ENCODE data around the gene CASKIN1. TPM values are rescaled to one million over a fixed set of nuclear protein-coding genes. Genes with fewer than 3 reads are reported as not detected.

CASKIN1 gene, protein sequence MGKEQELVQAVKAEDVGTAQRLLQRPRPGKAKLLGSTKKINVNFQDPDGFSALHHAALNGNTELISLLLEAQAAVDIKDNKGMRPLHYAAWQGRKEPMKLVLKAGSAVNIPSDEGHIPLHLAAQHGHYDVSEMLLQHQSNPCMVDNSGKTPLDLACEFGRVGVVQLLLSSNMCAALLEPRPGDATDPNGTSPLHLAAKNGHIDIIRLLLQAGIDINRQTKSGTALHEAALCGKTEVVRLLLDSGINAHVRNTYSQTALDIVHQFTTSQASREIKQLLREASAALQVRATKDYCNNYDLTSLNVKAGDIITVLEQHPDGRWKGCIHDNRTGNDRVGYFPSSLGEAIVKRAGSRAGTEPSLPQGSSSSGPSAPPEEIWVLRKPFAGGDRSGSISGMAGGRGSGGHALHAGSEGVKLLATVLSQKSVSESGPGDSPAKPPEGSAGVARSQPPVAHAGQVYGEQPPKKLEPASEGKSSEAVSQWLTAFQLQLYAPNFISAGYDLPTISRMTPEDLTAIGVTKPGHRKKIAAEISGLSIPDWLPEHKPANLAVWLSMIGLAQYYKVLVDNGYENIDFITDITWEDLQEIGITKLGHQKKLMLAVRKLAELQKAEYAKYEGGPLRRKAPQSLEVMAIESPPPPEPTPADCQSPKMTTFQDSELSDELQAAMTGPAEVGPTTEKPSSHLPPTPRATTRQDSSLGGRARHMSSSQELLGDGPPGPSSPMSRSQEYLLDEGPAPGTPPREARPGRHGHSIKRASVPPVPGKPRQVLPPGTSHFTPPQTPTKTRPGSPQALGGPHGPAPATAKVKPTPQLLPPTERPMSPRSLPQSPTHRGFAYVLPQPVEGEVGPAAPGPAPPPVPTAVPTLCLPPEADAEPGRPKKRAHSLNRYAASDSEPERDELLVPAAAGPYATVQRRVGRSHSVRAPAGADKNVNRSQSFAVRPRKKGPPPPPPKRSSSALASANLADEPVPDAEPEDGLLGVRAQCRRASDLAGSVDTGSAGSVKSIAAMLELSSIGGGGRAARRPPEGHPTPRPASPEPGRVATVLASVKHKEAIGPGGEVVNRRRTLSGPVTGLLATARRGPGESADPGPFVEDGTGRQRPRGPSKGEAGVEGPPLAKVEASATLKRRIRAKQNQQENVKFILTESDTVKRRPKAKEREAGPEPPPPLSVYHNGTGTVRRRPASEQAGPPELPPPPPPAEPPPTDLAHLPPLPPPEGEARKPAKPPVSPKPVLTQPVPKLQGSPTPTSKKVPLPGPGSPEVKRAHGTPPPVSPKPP (N-terminal part only)
- total RNA-seq: under 0.01 and 0.08 TPM in 2 replicates

DNA sequence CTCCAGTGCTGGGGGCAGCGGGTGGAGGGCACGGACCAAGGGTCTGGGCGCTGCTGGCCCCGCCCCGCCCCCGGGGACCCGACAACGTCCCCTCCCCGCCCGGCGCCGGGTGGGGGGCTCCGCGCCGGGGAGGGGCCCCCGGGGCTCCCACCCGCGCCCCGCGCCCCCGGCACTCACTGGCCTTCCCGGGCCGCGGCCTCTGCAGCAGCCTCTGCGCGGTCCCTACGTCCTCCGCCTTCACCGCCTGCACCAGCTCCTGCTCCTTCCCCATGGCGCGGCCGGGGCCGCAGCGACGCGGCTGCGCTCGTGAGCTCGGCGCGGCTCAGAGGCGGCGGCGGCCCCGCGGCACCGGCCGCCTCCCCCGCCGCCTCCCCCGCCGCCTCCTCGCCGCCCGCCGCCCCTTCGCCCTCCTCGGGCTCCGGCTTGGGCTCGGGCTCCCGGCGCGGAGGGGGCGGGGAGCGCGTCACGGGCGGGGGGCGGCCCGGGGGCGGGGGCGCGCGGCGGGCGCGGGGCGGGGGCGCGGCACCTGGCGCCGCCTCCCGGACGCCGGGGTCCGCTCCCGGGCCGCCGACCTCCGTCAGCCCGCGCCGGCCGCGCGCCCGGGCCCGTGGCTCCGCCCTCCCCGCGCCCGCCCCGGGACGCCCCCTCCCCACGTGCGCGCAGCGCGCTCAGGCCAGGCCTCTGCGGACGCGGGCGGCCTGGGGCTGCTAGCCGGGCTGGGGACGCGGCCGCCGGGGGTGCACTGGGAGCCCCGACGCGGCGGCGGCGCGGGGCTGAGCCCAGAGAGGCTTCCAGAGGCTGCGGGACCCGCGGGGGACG lies at the start of gene CASKIN1:
Gene CASKIN1, minus strand, starts transcription at position 444 of the 819 bp plus-strand sequence. Its CDS starts 173 bp downstream, at position 271.

DNA sequence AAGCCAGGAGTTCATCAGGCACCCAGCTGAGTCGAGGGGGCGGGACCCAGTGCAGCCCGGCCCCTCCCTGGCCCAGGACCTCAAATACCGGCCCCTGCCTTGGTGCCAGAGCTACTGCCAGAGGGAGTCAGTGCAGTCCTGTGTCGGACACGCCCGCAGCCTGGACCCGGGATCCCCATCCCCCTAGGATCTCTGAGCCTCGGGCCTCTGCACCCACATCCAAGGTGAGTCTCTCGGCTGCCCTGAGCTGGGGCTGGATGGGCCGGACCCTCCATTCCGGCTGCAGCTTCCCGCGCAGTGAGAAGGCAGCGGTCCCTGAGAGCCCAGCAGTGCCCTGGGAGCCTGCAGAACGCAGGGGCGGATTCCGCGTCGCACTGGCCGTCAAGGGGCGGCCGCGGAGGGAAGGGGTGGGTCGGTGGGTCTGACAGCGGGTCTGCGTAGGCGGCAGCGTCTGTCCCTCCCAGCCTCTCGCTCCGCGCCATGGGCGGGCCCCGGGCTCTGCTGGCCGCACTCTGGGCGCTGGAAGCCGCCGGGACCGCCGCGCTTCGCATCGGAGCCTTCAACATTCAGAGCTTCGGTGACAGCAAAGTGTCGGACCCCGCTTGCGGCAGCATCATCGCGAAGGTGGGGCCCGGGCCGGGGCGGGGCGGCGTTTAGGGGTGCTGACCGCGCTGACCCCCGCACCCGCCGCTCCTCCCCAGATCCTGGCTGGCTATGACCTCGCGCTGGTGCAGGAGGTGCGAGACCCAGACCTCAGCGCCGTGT lies 40.1 kb upstream of the CASKIN1 start, which contains the start of gene DNASE1L2:
Gene DNASE1L2, plus strand, starts transcription at position 108 of the 765 bp plus-strand sequence. Its CDS starts 373 bp downstream, at position 481.

DNA sequence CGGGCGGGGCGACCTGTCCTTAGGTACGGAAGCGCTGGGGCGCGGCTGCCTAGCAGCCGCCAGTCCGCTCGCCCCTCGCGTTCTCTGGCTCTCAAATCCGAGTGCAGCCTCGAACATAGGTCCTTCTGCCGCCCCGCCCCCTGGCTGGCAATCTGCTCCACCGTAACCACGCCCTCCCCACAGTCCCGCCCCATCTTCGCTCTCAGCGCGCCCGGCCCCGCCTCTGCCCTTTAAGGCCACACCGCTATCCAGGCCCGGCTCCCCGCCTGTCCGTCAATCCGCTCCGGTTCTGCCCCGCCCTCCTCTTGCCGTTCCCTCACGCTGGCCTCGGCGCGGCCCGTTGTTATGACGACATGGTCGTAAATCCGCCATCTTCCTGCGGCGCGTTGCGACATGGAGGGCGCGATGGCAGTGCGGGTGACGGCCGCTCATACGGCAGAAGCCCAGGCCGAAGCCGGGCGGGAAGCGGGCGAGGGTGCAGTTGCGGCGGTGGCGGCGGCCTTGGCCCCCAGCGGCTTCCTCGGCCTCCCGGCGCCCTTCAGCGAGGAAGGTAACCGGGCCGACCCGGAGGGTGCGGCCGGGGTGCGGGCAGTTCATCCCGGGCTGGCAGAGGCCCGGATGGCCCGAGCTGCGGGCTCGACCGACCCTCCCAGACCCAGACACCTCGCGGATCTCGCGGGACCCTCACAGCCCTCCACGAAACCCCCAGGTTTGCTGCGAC lies 27.0 kb upstream of the CASKIN1 start, which contains the start of gene E4F1:
Gene E4F1, plus strand, starts transcription at position 371 of the 721 bp plus-strand sequence. Its CDS starts 23 bp downstream, at position 394.

DNA sequence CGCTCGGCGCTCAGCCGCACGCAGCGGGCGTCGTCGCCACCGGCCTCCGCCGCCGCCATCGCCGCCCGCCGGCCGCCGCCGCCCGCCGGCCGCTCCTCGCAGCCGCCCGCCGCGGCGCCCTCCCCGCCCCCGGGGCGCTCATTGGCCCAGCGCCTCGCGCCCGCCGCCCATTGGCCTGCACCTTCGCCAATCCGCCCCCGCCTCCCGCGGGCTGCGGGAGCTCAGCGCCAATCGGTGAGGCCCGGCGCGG lies 18.2 kb upstream of the CASKIN1 start, which contains the start of gene PGP:
Gene PGP, minus strand, starts transcription at position 122 of the 250 bp plus-strand sequence. Its CDS starts 63 bp downstream, at position 59.

DNA sequence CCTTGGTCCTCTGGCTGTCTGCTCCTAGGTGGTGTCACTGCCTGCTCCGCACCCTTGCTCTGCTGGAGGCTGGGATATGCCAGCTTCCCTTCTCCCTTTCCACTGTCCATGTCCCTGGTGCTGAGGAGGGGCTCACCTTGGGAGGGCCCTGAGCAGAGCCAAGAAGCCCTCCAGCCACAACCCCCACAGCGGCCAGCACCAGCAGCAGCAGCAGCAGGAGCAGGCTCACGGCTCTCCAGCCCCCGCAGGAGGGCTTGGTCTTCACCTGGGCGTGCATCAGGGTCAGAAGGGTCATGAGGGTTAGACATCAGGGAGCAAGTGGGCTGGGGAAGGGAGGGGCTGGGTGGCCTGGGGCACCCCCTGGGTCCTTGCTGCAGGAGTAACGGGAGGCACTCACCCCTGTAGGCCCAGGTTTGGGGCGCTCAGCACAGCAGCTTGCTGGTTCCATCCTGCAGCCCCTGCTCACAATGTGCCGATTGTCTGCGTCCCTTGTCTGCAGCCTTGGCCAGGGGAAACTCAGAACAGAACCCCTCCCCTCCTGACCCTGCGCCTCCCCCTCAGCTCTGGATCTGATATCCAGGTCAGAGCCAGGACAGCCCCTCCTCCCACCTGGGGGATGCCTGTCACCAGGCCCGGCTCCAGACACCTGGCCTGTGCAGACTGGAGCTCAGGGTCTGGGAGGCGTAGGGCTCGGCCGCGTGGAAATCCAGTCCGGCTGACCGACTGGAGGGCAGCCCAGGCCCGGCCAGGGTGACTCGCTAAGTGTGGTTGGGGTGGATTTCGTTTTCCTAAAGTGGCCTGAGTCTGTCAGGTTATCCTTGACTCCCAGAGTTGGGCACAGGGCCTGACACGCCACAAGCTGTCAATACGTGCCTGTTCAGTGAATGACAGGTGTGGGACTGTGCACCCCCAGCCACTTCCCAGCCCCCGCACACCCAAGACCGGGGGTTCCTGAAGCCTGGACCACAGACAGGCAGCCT lies 14.3 kb upstream of the CASKIN1 start, which contains the start of gene BRICD5:
Gene BRICD5, minus strand, starts transcription at position 478 of the 980 bp plus-strand sequence. Its CDS starts 30 bp downstream, at position 448.

DNA sequence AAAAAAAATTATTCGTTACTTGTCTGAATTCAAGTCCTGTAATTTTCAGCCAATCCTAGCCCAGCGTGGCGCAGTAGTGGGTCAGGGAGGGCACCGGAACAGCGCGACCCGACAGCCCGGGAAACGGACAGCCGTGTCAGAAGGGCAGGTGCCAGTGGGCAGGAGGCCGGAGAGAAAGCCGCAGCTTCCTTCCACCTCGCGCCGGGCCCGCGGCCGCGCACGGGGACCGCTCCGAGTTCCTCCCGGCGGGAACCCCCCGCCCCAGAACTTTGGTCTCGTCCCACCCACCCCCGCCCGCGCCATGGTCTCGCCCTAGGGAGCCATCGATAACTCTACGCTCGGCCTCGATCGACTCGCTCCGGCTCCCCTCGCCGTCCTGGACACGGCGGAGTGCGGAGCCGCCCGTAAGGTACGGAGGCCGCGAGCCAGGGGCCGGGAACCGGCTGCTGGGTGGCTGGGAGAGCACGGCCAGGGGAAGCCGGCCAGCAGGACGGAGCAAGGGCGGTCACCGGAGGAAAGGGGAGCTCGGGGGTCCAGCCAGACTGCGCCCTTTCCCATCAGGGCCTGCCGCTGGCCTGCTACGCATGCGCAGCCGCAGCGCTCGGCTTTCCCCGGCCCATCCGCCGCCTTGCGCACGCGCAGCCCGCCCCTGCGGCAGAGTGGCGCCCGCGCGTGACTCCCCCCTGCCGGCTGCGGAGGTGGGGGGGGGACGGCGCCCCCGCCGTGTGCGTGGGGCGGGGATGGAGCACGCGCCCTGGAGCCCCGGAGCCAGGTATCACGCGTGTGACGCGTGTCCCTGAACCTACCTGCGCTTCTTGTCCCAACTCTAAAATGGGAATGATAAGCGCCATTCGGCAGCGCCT lies 8.9 kb upstream of the CASKIN1 start, which contains the start of gene MLST8:
Gene MLST8, plus strand, starts transcription at position 351 of the 863 bp plus-strand sequence. CDS start 632 bp downstream, outside the sequence.

DNA sequence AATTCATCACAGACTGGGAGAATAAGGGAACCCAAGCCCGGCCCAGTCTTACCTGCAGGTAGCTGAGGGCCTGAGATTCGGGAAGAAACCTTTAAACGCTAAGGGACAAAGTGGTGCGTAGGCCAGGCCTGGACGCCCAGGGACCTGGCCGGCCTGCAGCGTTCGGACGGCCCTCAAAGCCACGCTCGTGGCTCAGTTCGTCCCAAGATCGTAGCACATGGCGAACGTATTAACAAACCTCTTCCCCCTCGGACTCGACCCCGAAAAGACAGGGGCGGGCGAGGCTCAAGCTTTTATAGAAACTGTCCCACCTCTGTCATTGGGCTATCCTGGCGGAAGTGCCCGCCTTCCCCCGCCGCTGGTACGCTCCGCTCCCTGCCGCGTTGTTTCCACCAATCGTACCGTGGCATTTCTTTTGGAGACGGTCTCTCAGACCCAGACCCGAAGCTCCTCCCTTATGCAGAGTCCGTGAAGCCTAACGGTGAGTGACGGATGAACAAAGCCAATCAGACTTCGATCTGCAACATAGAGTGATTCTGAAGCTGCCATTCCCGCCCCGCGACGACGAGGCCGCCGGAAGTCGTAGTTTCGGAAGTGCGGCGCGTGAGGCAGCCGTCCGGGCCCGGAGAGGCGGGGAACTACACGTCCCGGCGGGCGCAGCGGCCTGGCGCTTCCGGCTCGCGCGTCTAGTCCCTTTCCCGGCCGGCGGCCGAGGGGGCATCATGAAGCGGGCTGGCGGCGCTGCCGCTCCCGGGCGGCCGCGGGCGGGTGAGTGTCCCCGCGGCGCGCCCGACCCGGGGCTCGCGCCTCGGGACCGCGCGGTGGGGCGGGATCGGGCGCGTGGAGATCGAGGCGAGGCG lies 41.1 kb downstream of the CASKIN1 start, which contains the start of gene TRAF7:
Gene TRAF7, plus strand, starts transcription at position 692 of the 860 bp plus-strand sequence. CDS start 8,139 bp downstream, outside the sequence.

DNA sequence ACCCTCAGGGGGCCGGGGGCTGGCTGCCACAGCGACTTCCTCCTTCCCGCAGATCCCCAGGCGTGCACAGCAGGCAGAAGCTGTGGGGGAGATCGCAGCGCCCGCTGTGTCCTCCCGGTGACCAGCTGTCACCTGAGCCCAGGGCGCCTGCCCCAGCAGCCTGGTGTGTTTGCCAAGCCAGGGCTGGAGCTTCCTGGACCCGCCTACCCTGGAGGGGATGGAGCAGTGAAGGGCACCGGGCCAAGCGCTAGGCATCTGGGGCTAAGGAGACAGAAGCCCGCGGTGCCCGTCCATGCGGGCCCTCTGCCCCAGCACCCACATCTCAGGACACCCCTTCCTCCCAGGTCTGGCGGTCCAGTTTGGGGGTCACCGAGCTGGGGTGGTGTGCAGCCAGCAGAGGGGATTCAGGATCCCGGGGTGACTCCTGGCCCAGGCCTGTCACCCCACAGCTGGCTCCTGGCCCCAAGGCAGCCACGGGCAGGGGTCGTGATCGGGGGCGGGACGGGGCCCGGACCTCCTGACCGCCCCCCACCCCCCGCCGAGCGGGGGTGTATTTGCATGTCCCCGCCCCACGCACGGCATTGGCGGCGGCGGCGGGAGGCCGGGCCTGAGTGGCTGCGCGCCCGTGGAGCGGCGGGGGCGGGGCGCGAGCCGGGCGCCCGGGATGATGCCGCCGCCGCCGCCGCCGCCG lies 48.3 kb downstream of the CASKIN1 start, which contains the start of gene RAB26:
Gene RAB26, plus strand, starts transcription at position 645 of the 691 bp plus-strand sequence. CDS start 159 bp downstream, outside the sequence.

DNA sequence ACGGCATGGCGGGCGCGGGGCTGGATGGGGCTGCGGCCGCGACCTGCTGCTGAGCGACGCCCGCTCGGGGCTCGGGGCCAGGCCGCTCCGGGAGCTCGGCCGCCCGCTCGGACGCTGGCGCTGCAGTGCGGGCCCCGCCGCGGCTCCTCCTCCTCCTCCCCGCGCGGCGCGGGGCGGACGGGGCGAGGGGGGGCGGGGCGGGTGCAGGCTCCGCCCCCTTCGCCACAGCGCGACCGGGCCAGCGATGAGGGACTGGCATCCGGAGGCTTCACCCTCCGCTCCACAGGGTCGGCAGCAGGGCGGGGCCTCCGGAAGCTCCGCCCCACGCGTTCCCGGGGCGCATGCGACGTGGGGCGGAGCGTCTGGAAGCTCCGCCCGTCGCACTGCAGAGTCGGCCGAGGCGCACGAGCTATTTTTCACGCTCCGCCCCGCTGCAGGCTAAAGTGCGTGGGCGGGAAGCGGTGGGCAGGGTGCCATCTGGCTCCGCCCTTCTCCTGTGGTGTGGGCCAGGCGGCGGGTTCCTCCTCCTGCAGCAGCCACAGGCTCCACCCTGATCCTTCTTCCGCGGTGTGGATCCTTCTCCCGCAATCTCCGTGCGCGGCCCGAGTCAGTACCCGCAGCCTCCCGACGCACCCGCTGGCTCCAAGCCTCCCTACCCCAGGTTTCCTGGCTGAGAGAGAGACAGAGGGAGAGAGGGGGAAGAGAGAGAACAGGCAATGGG lies 60.5 kb downstream of the CASKIN1 start, which contains the start of gene PKD1:
Gene PKD1, minus strand, starts transcription at position 129 of the 721 bp plus-strand sequence. CDS start 209 bp downstream, outside the sequence.

Other genes starting within 250 kb of the CASKIN1 start
- not detected in 2 replicates for gene RPL3L, start 241.9 kb downstream of the CASKIN1 start, total RNA-seq
- 289 and 350 TPM in 2 replicates for gene NDUFB10, start 237.1 kb downstream of the CASKIN1 start, total RNA-seq
- 3,892 and 6,799 TPM in 2 replicates for gene RPS2, start 231.8 kb downstream of the CASKIN1 start, total RNA-seq
- not detected in 2 replicates for gene RNF151, start 229.7 kb downstream of the CASKIN1 start, total RNA-seq
- gene TBL3, start 224.6 kb downstream of the CASKIN1 start, total RNA-seq: 51.7 and 71.4 TPM in 2 replicates
- not detected in 2 replicates for gene NOXO1, start 215.1 kb downstream of the CASKIN1 start, total RNA-seq
- gene GFER, start 212.4 kb downstream of the CASKIN1 start, total RNA-seq: 15.6 and 25.9 TPM in 2 replicates
- gene SYNGR3, start 206.6 kb downstream of the CASKIN1 start, total RNA-seq: 5.4 and 7.6 TPM in 2 replicates
- gene ZNF598, start 186.8 kb downstream of the CASKIN1 start, total RNA-seq: 33.7 and 41.0 TPM in 2 replicates
- gene NPW, start 176.8 kb downstream of the CASKIN1 start, total RNA-seq: 5.6 and 6.6 TPM in 2 replicates
- 56.8 and 85.8 TPM in 2 replicates for gene NHERF2, start 169.7 kb downstream of the CASKIN1 start, total RNA-seq
- 25.9 and 28.7 TPM in 2 replicates for gene NTHL1, start 148.8 kb downstream of the CASKIN1 start, total RNA-seq
- 33.1 and 51.4 TPM in 2 replicates for gene TSC2, start 148.6 kb downstream of the CASKIN1 start, total RNA-seq
- gene PKD1, start 60.7 kb downstream of the CASKIN1 start, total RNA-seq: 72.0 and 175 TPM in 2 replicates
- gene RAB26, start 48.0 kb downstream of the CASKIN1 start, total RNA-seq: 0.91 and 3.3 TPM in 2 replicates
- 65.8 and 73.5 TPM in 2 replicates for gene TRAF7, start 40.8 kb downstream of the CASKIN1 start, total RNA-seq
- gene MLST8, start 8.8 kb upstream of the CASKIN1 start, total RNA-seq: 38.7 and 61.3 TPM in 2 replicates
- gene BRICD5, start 14.3 kb upstream of the CASKIN1 start, total RNA-seq: 0.13 and 1.2 TPM in 2 replicates
- 4.1 and 16.3 TPM in 2 replicates for gene PGP, start 18.2 kb upstream of the CASKIN1 start, total RNA-seq
- 16.4 and 37.3 TPM in 2 replicates for gene E4F1, start 27.0 kb upstream of the CASKIN1 start, total RNA-seq
- gene DNASE1L2, start 39.8 kb upstream of the CASKIN1 start, total RNA-seq: 0.13 and 6.4 TPM in 2 replicates
- 34.8 and 38.7 TPM in 2 replicates for gene ECI1, start 55.0 kb upstream of the CASKIN1 start, total RNA-seq
- gene RNPS1, start 71.5 kb upstream of the CASKIN1 start, total RNA-seq: 169 and 188 TPM in 2 replicates
- 0.13 and 3.1 TPM in 2 replicates for gene ABCA3, start 144.1 kb upstream of the CASKIN1 start, total RNA-seq
- gene CCNF, start 232.8 kb upstream of the CASKIN1 start, total RNA-seq: 13.3 and 23.3 TPM in 2 replicates

Measured in epithelial cell of alveolus of lung (primary cell).